Measurements from ENCODE around the gene UGT2A2.
A peak's percentile ranks its signal among the peaks of the same experiment; 100 is the strongest.
"Not testable (repeated sequence)": the region's sequence is repeated elsewhere in the genome, so short reads cannot be mapped to it uniquely, and the experiment has no call there.

Gene UGT2A2

GRCh38 chr4:69639542-69639941, at the start of gene UGT2A2:
UGT2A2 (minus strand) TSS chr4:69639642; CDS start chr4:69639640, 2 bp downstream.
- no peak for DNase-seq

GRCh38 chr4:69684804-69685203, 45.4 kb upstream of the UGT2A2 start:
- no peak for DNase-seq

GRCh38 chr4:69668680-69669079, 29.2 kb upstream of the UGT2A2 start:
- no peak for DNase-seq

- not testable (repeated sequence) for DNase-seq
Measured at GRCh38 chr4:69664009-69664408, 24.6 kb upstream of the UGT2A2 start.

- not testable (repeated sequence) for DNase-seq
Measured at GRCh38 chr4:69661130-69661803, 21.8 kb upstream of the UGT2A2 start.

- no peak for DNase-seq
Measured at GRCh38 chr4:69658133-69658532, 18.7 kb upstream of the UGT2A2 start.

- DNase-seq: no peak
Measured at GRCh38 chr4:69656653-69657158, 17.3 kb upstream of the UGT2A2 start.

- no peak for DNase-seq
Measured at GRCh38 chr4:69653147-69653546, 13.7 kb upstream of the UGT2A2 start, which contains the start of gene UGT2A1. UGT2A1 (minus strand) TSS chr4:69653247; CDS start chr4:69647644, 5,603 bp downstream.

GRCh38 chr4:69650872-69651271, 11.4 kb upstream of the UGT2A2 start:
- no peak for DNase-seq

- peak; percentile 2 for DNase-seq
Measured at GRCh38 chr4:69649629-69650028, 10.2 kb upstream of the UGT2A2 start.

GRCh38 chr4:69649207-69649606, 9.8 kb upstream of the UGT2A2 start:
- DNase-seq: no peak

GRCh38 chr4:69642961-69643360, 3.5 kb upstream of the UGT2A2 start:
- no peak for DNase-seq

- DNase-seq: no peak
Measured at GRCh38 chr4:69640289-69640688, 847 bp upstream of the UGT2A2 start.

GRCh38 chr4:69617083-69617694, 22.3 kb downstream of the UGT2A2 start:
- DNase-seq: peak; percentile 78

GRCh38 chr4:69610484-69610883, 29.0 kb downstream of the UGT2A2 start:
- no peak for DNase-seq

GRCh38 chr4:69601065-69601464, 38.4 kb downstream of the UGT2A2 start:
- no peak for DNase-seq

GRCh38 chr4:69600013-69600412, 39.4 kb downstream of the UGT2A2 start:
- DNase-seq: no peak

- no peak for DNase-seq
Measured at GRCh38 chr4:69594382-69594781, 45.1 kb downstream of the UGT2A2 start.

GRCh38 chr4:69591364-69591763, 48.1 kb downstream of the UGT2A2 start:
- DNase-seq: no peak

GRCh38 chr4:69589884-69590283, 49.6 kb downstream of the UGT2A2 start:
- no peak for DNase-seq

- no peak for DNase-seq
Measured at GRCh38 chr4:69584135-69584534, 55.3 kb downstream of the UGT2A2 start.

- DNase-seq: no peak
Measured at GRCh38 chr4:69583543-69583942, 55.9 kb downstream of the UGT2A2 start.

GRCh38 chr4:69577245-69577644, 62.2 kb downstream of the UGT2A2 start:
- no peak for DNase-seq

GRCh38 chr4:69576251-69576877, 63.1 kb downstream of the UGT2A2 start:
- DNase-seq: no peak

All from eye (tissue), 1 donor.